ENCODE results near the gene CEP41.

CEP41 gene

GRCh38 chr7:130479716-130480400 is 39.0 kb upstream of the CEP41 start:
- Histone ChIP-seq H3K36me3 (ENCODE audit: control insufficient read depth, low read depth, low read length) (no peaks in the 10 kb centered on the region), H3K4me3 (ENCODE audit: low read length) (no peak overlapping the region), H3K4me1 (ENCODE audit: control insufficient read depth, low read depth, low read length) (peaks cover 9% of the 10 kb centered on the region), H3K9me3 (ENCODE audit: control insufficient read depth, low read depth, low read length) (no peaks in the 10 kb centered on the region), H3K27me3 (ENCODE audit: control insufficient read depth, insufficient read depth, low read length) (no peaks in the 10 kb centered on the region), H3K9ac (ENCODE audit: low read length) (no peak overlapping the region), H3K27ac (ENCODE audit: low read length) (no peak overlapping the region)

GRCh38 chr7:130478991-130479390 is 38.2 kb upstream of the CEP41 start:
- H3K27ac ChIP-seq (ENCODE audit: low read length): no peak overlapping the region
- H3K4me1 ChIP-seq (ENCODE audit: control insufficient read depth, low read depth, low read length): peaks cover 9% of the 10 kb centered on the region
- no peaks in the 10 kb centered on the region for H3K9me3 ChIP-seq (ENCODE audit: control insufficient read depth, low read depth, low read length)
- no peaks in the 10 kb centered on the region for H3K36me3 ChIP-seq (ENCODE audit: control insufficient read depth, low read depth, low read length)
- H3K9ac ChIP-seq (ENCODE audit: low read length): no peak overlapping the region
- no peak overlapping the region for H3K4me3 ChIP-seq (ENCODE audit: low read length)
- H3K27me3 ChIP-seq (ENCODE audit: control insufficient read depth, insufficient read depth, low read length): no peaks in the 10 kb centered on the region

- H3K4me1 ChIP-seq (ENCODE audit: control insufficient read depth, low read depth, low read length): peaks cover 9% of the 10 kb centered on the region
- no peaks in the 10 kb centered on the region for H3K36me3 ChIP-seq (ENCODE audit: control insufficient read depth, low read depth, low read length)
- H3K27ac ChIP-seq (ENCODE audit: low read length): no peak overlapping the region
- H3K27me3 ChIP-seq (ENCODE audit: control insufficient read depth, insufficient read depth, low read length): no peaks in the 10 kb centered on the region
- H3K9ac ChIP-seq (ENCODE audit: low read length): no peak overlapping the region
- H3K9me3 ChIP-seq (ENCODE audit: control insufficient read depth, low read depth, low read length): no peaks in the 10 kb centered on the region
- H3K4me3 ChIP-seq (ENCODE audit: low read length): no peak overlapping the region
Measured at GRCh38 chr7:130476297-130477150, 35.7 kb upstream of the CEP41 start.

GRCh38 chr7:130475776-130476175 is 35.0 kb upstream of the CEP41 start:
- no peak overlapping the region for H3K4me3 ChIP-seq (ENCODE audit: low read length)
- H3K27ac ChIP-seq (ENCODE audit: low read length): no peak overlapping the region

GRCh38 chr7:130473876-130474275 is 33.1 kb upstream of the CEP41 start:
- no peaks in the 10 kb centered on the region for H3K9me3 ChIP-seq (ENCODE audit: control insufficient read depth, low read depth, low read length)
- H3K27me3 ChIP-seq (ENCODE audit: control insufficient read depth, insufficient read depth, low read length): no peaks in the 10 kb centered on the region
- peaks cover 9% of the 10 kb centered on the region for H3K4me1 ChIP-seq (ENCODE audit: control insufficient read depth, low read depth, low read length)
- H3K4me3 ChIP-seq (ENCODE audit: low read length): no peak overlapping the region
- H3K27ac ChIP-seq (ENCODE audit: low read length): no peak overlapping the region
- H3K9ac ChIP-seq (ENCODE audit: low read length): no peak overlapping the region
- H3K36me3 ChIP-seq (ENCODE audit: control insufficient read depth, low read depth, low read length): no peaks in the 10 kb centered on the region

More at GRCh38 chr7:130475776-130476175, 35.0 kb upstream of the CEP41 start:
- Histone ChIP-seq H3K27me3 (ENCODE audit: control insufficient read depth, insufficient read depth, low read length) (no peaks in the 10 kb centered on the region), H3K9ac (ENCODE audit: low read length) (no peak overlapping the region), H3K4me1 (ENCODE audit: control insufficient read depth, low read depth, low read length) (peaks cover 9% of the 10 kb centered on the region), H3K9me3 (ENCODE audit: control insufficient read depth, low read depth, low read length) (no peaks in the 10 kb centered on the region), H3K36me3 (ENCODE audit: control insufficient read depth, low read depth, low read length) (no peaks in the 10 kb centered on the region)

GRCh38 chr7:130473289-130473688 is 32.5 kb upstream of the CEP41 start:
- Histone ChIP-seq H3K4me3 (ENCODE audit: low read length) (no peak overlapping the region), H3K9me3 (ENCODE audit: control insufficient read depth, low read depth, low read length) (no peaks in the 10 kb centered on the region), H3K36me3 (ENCODE audit: control insufficient read depth, low read depth, low read length) (no peaks in the 10 kb centered on the region), H3K9ac (ENCODE audit: low read length) (no peak overlapping the region), H3K27me3 (ENCODE audit: control insufficient read depth, insufficient read depth, low read length) (no peaks in the 10 kb centered on the region), H3K27ac (ENCODE audit: low read length) (no peak overlapping the region), H3K4me1 (ENCODE audit: control insufficient read depth, low read depth, low read length) (peaks cover 9% of the 10 kb centered on the region)

GRCh38 chr7:130471974-130472373 is 31.2 kb upstream of the CEP41 start:
- H3K9me3 ChIP-seq (ENCODE audit: control insufficient read depth, low read depth, low read length): no peaks in the 10 kb centered on the region
- peaks cover 9% of the 10 kb centered on the region for H3K4me1 ChIP-seq (ENCODE audit: control insufficient read depth, low read depth, low read length)
- H3K4me3 ChIP-seq (ENCODE audit: low read length): no peak overlapping the region
- H3K36me3 ChIP-seq (ENCODE audit: control insufficient read depth, low read depth, low read length): no peaks in the 10 kb centered on the region
- H3K9ac ChIP-seq (ENCODE audit: low read length): no peak overlapping the region
- no peak overlapping the region for H3K27ac ChIP-seq (ENCODE audit: low read length)
- H3K27me3 ChIP-seq (ENCODE audit: control insufficient read depth, insufficient read depth, low read length): no peaks in the 10 kb centered on the region

GRCh38 chr7:130468612-130469011 is 27.8 kb upstream of the CEP41 start:
- H3K27ac ChIP-seq (ENCODE audit: low read length): no peak overlapping the region
- no peak overlapping the region for H3K4me3 ChIP-seq (ENCODE audit: low read length)
- no peak overlapping the region for H3K9ac ChIP-seq (ENCODE audit: low read length)
- H3K27me3 ChIP-seq (ENCODE audit: control insufficient read depth, insufficient read depth, low read length): no peaks in the 10 kb centered on the region
- H3K4me1 ChIP-seq (ENCODE audit: control insufficient read depth, low read depth, low read length): no peaks in the 10 kb centered on the region
- no peaks in the 10 kb centered on the region for H3K36me3 ChIP-seq (ENCODE audit: control insufficient read depth, low read depth, low read length)
- no peaks in the 10 kb centered on the region for H3K9me3 ChIP-seq (ENCODE audit: control insufficient read depth, low read depth, low read length)

GRCh38 chr7:130463553-130464434 is 23.0 kb upstream of the CEP41 start:
- Histone ChIP-seq H3K9ac (ENCODE audit: low read length) (no peak overlapping the region), H3K27me3 (ENCODE audit: control insufficient read depth, insufficient read depth, low read length) (no peaks in the 10 kb centered on the region), H3K4me1 (ENCODE audit: control insufficient read depth, low read depth, low read length) (no peaks in the 10 kb centered on the region), H3K36me3 (ENCODE audit: control insufficient read depth, low read depth, low read length) (no peaks in the 10 kb centered on the region), H3K4me3 (ENCODE audit: low read length) (no peak overlapping the region), H3K9me3 (ENCODE audit: control insufficient read depth, low read depth, low read length) (no peaks in the 10 kb centered on the region), H3K27ac (ENCODE audit: low read length) (no peak overlapping the region)

- H3K27me3 ChIP-seq (ENCODE audit: control insufficient read depth, insufficient read depth, low read length): no peaks in the 10 kb centered on the region
- H3K9me3 ChIP-seq (ENCODE audit: control insufficient read depth, low read depth, low read length): no peaks in the 10 kb centered on the region
- no peak overlapping the region for H3K4me3 ChIP-seq (ENCODE audit: low read length)
- no peaks in the 10 kb centered on the region for H3K4me1 ChIP-seq (ENCODE audit: control insufficient read depth, low read depth, low read length)
- no peaks in the 10 kb centered on the region for H3K36me3 ChIP-seq (ENCODE audit: control insufficient read depth, low read depth, low read length)
- no peak overlapping the region for H3K9ac ChIP-seq (ENCODE audit: low read length)
- H3K27ac ChIP-seq (ENCODE audit: low read length): no peak overlapping the region
Measured at GRCh38 chr7:130461272-130461671, 20.5 kb upstream of the CEP41 start.

GRCh38 chr7:130458257-130458656 is 17.4 kb upstream of the CEP41 start:
- H3K27me3 ChIP-seq (ENCODE audit: control insufficient read depth, insufficient read depth, low read length): no peaks in the 10 kb centered on the region
- H3K4me3 ChIP-seq (ENCODE audit: low read length): no peak overlapping the region
- no peaks in the 10 kb centered on the region for H3K9me3 ChIP-seq (ENCODE audit: control insufficient read depth, low read depth, low read length)
- no peak overlapping the region for H3K9ac ChIP-seq (ENCODE audit: low read length)
- H3K27ac ChIP-seq (ENCODE audit: low read length): no peak overlapping the region
- H3K36me3 ChIP-seq (ENCODE audit: control insufficient read depth, low read depth, low read length): no peaks in the 10 kb centered on the region
- no peaks in the 10 kb centered on the region for H3K4me1 ChIP-seq (ENCODE audit: control insufficient read depth, low read depth, low read length)
